WTC11 (cell line): ENCODE measurements around the gene QRFP.

Source experiments
- NR1H2 ChIP-seq: sonication (generic); formaldehyde crosslinking; IDR thresholded peaks from 2 replicates; pipeline ENCODE4 v1.9.0; 2021; ENCODE audit warnings: mild to moderate bottlenecking, moderate library complexity, missing genetic modification reagents
- TF ChIP-seq, protein P1 (sequence below): fragments of 200-600 bp; IDR thresholded peaks from 2 replicates; pipeline ENCODE4 v1.8.0; 2022; ENCODE audit warnings: antibody characterized with exemption

DNA sequence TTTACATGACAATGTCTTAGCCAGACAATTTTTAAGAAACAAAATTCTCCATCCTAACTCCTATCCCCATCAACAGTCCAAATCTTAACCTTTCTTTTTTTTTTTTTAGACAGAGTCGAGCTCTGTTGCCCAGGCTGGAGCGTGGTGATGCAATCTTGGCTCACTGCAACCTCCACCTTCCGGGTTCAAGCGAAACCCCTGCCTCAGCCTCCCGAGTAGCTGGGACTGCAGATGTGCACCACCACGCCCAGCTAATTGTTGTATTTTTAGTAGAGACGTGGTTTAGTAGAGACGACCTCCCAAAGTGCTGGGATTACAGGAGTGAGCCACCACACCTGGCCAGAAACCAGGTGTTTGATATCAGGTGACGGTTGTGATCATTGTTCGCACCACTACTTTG is 51.4 kb downstream of the QRFP start:
- TF ChIP-seq, protein P1, sequence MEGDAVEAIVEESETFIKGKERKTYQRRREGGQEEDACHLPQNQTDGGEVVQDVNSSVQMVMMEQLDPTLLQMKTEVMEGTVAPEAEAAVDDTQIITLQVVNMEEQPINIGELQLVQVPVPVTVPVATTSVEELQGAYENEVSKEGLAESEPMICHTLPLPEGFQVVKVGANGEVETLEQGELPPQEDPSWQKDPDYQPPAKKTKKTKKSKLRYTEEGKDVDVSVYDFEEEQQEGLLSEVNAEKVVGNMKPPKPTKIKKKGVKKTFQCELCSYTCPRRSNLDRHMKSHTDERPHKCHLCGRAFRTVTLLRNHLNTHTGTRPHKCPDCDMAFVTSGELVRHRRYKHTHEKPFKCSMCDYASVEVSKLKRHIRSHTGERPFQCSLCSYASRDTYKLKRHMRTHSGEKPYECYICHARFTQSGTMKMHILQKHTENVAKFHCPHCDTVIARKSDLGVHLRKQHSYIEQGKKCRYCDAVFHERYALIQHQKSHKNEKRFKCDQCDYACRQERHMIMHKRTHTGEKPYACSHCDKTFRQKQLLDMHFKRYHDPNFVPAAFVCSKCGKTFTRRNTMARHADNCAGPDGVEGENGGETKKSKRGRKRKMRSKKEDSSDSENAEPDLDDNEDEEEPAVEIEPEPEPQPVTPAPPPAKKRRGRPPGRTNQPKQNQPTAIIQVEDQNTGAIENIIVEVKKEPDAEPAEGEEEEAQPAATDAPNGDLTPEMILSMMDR, result no peak
- no peak for TF ChIP-seq NR1H2 (CRISPR knock-in tag)
